PC-9 (cell line): ENCODE results near the gene CNTNAP5. TPM values are rescaled to one million over a fixed set of nuclear protein-coding genes. Genes with fewer than 3 reads are reported as not detected.

Experiments used
- BruUV-seq: library from RNA; stranded (reverse); fragments of 400-500 nt; replicated peaks from 2 replicates; lab custom pipeline; 2021; lab: Mats Ljungman, UMichigan
- CTCF ChIA-PET: fragments of 300-600 bp; sonication (Branson Sonifier 250); formaldehyde crosslinking; loops from one replicate; lab custom pipeline; 2022; ENCODE audit warnings: antibody characterized with exemption; lab: Charles Lee
- POLR2A ChIA-PET: fragments of 300-600 bp; sonication (Branson Sonifier 250); formaldehyde crosslinking; loops from one replicate; lab custom pipeline; 2022; ENCODE audit warnings: antibody characterized with exemption; ENCODE audit not compliant: unreplicated experiment; lab: Charles Lee
- DNase-seq, 2 experiments: peaks; one replicate each; pipeline versions ENCODE4 v3.0.0 to v3.0.0-alpha.2; 2015 to 2022; ENCODE audit warnings: mixed read lengths in 1 of 2
- H2AFZ ChIP-seq: fragments of 200-600 bp; sonication (generic); 2 replicates; pipeline ENCODE4 v1.8.1; 2017; ENCODE audit warnings: antibody characterized with exemption
- H3F3A ChIP-seq: fragments of 200-600 bp; sonication (generic); 2 replicates; pipeline ENCODE4 v1.8.1; 2017; ENCODE audit warnings: antibody characterized with exemption, mild to moderate bottlenecking, low read depth; ENCODE audit not compliant: insufficient read depth
- H3K27ac ChIP-seq: fragments of 200-600 bp; sonication (generic); 2 replicates; pipeline ENCODE4 v1.6.1; 2016; ENCODE audit warnings: mixed run types
- H3K27me3 ChIP-seq: fragments of 200-600 bp; sonication (generic); 2 replicates; pipeline ENCODE4 v1.6.1; 2016; ENCODE audit warnings: low read depth, mixed run types; ENCODE audit not compliant: insufficient read depth
- H3K36me3 ChIP-seq: fragments of 200-600 bp; sonication (generic); 2 replicates; pipeline ENCODE4 v1.6.1; 2016; ENCODE audit warnings: low read depth, mixed run types
- H3K4me1 ChIP-seq: fragments of 200-600 bp; sonication (generic); replicated peaks from 2 replicates; pipeline ENCODE4 v1.6.1; 2016; ENCODE audit warnings: mixed run types; ENCODE audit not compliant: insufficient read depth
- H3K4me2 ChIP-seq: fragments of 200-600 bp; sonication (generic); 2 replicates; pipeline ENCODE4 v1.6.1; 2017; ENCODE audit warnings: mixed run types
- H3K4me3 ChIP-seq: fragments of 200-600 bp; sonication (generic); 2 replicates; pipeline ENCODE4 v1.6.1; 2016; ENCODE audit warnings: mixed run types
- H3K79me2 ChIP-seq: fragments of 200-600 bp; sonication (generic); 2 replicates; pipeline ENCODE4 v1.6.1; 2017; ENCODE audit warnings: low read depth, mixed run types
- H3K9me2 ChIP-seq: fragments of 200-600 bp; sonication (generic); 2 replicates; pipeline ENCODE4 v1.8.1; 2017; ENCODE audit warnings: mild to moderate bottlenecking; ENCODE audit not compliant: insufficient read depth
- H3K9me3 ChIP-seq: fragments of 200-600 bp; sonication (generic); 2 replicates; pipeline ENCODE4 v1.8.1; 2016; ENCODE audit warnings: low read depth; ENCODE audit not compliant: insufficient read depth
- H4K20me1 ChIP-seq: fragments of 200-600 bp; sonication (generic); 2 replicates; pipeline ENCODE4 v1.8.1; 2017; ENCODE audit not compliant: insufficient read depth
- EZH2 ChIP-seq: fragments of 200-600 bp; sonication (generic); IDR thresholded peaks from 2 replicates; pipeline ENCODE4 v1.8.0; 2017; ENCODE audit warnings: antibody characterized with exemption, low read depth
- intact Hi-C: fragments of 100-400 bp; cut with micrococcal nuclease; formaldehyde crosslinking; loops from one replicate; pipeline ENCODE4 v1.10.0; 2022; ENCODE audit not compliant: unreplicated experiment
- total RNA-seq: library from RNA; stranded (reverse); gene quantifications from 2 replicates; pipeline ENCODE4 v1.2.3, GENCODE V29; 2021
- TF ChIP-seq, protein P1 (sequence below): fragments of 200-600 bp; sonication (generic); conservative IDR thresholded peaks from 2 replicates; pipeline ENCODE4 v1.6.1; 2017; ENCODE audit warnings: mixed run types, antibody characterized with exemption, mild to moderate bottlenecking, moderate library complexity

The CNTNAP5 gene
- total RNA-seq, 1 experiment from 2014 or later = not detected

DNA sequence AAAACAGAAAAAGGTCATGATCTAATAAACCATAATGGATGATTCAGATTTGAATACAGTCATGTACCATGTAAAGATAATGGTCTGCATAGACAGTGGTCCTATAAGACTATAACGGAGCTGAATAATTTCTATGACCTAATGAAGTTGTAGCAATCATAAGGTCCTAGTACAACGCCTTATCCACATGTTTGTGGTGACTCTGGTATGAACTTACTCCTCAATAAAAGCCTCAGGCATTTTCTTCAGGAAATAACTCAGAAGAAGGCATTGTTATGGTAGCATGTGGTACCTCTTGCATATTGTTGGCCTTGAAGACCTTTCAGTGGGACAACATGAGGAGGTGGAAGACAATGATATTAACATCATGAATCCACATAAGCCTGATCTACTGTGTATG lies 883.3 kb downstream of the CNTNAP5 start:
- Histone ChIP-seq H2AFZ (no peak overlapping the region), H3K27me3 (no peaks in the 10 kb centered on the region), H3K4me1 (no peaks in the 10 kb centered on the region), H3K4me3 (no peak overlapping the region), H3K27ac (no peak overlapping the region), H4K20me1 (no peaks in the 10 kb centered on the region), H3F3A (no peaks in the 10 kb centered on the region), H3K9me2 (no peaks in the 10 kb centered on the region), H3K9me3 (no peaks in the 10 kb centered on the region), H3K36me3 (no peaks in the 10 kb centered on the region), H3K4me2 (no peak overlapping the region), H3K79me2 (no peaks in the 10 kb centered on the region)
- intact Hi-C loops = no loop called here
- ChIA-PET POLR2A (no interaction called here), CTCF (no interaction called here)
- no peak for DNase-seq
- BruUV-seq = no TSS peak
- no peak for TF ChIP-seq EZH2
- TF ChIP-seq, protein P1, sequence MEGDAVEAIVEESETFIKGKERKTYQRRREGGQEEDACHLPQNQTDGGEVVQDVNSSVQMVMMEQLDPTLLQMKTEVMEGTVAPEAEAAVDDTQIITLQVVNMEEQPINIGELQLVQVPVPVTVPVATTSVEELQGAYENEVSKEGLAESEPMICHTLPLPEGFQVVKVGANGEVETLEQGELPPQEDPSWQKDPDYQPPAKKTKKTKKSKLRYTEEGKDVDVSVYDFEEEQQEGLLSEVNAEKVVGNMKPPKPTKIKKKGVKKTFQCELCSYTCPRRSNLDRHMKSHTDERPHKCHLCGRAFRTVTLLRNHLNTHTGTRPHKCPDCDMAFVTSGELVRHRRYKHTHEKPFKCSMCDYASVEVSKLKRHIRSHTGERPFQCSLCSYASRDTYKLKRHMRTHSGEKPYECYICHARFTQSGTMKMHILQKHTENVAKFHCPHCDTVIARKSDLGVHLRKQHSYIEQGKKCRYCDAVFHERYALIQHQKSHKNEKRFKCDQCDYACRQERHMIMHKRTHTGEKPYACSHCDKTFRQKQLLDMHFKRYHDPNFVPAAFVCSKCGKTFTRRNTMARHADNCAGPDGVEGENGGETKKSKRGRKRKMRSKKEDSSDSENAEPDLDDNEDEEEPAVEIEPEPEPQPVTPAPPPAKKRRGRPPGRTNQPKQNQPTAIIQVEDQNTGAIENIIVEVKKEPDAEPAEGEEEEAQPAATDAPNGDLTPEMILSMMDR = no peak

DNA sequence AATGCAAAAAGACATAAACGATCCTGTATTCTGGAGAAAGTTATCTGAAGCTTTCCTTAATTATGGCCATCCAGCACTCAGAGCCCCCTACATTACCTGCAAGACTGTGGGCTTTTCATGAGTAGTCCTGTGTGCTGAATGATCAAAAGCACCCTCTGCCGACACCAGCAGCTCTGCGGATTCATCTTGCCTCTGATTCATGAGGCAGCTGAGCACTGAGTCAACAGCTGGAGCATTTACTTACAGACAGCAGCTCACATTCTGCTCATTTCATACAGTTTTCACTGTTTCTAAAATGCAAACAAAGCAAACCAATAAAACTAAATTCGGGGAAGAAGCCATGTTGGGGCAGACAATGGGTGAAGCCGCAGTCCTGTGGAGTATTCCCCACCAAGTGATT lies 886.5 kb downstream of the CNTNAP5 start:
- H3K9me2 ChIP-seq = no peaks in the 10 kb centered on the region
- no peak overlapping the region for H3K4me2 ChIP-seq
- no peaks in the 10 kb centered on the region for H3F3A ChIP-seq
- H3K4me3 ChIP-seq = no peak overlapping the region
- no peaks in the 10 kb centered on the region for H4K20me1 ChIP-seq
- no peak overlapping the region for H3K27ac ChIP-seq
- H3K4me1 ChIP-seq = no peaks in the 10 kb centered on the region
- no TSS peak for BruUV-seq
- ChIA-PET CTCF (no interaction called here), POLR2A (no interaction called here)
- H3K9me3 ChIP-seq = no peaks in the 10 kb centered on the region
- H3K27me3 ChIP-seq = no peaks in the 10 kb centered on the region
- H3K79me2 ChIP-seq = no peaks in the 10 kb centered on the region
- H2AFZ ChIP-seq = no peak overlapping the region
- no peaks in the 10 kb centered on the region for H3K36me3 ChIP-seq
- TF ChIP-seq EZH2 = no peak
- TF ChIP-seq, protein P1 = no peak
- DNase-seq = no peak
- intact Hi-C loops = no loop called here

DNA sequence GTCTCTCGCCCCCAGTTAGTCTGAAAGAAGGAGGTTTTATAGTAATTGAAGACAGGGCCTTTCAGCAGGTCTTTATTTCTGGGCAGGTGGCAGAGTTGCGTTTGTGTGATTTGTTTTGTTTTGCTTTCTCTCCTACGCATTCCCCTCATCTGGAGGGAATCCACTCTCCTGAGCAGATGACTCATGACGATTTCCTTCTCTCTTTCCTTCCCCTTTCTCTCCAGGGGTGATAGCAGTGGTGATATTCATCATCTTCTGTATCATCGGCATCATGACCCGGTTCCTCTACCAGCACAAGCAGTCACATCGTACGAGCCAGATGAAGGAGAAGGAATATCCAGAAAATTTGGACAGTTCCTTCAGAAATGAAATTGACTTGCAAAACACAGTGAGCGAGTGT lies 888.8 kb downstream of the CNTNAP5 start:
- intact Hi-C loops = no loop called here
- no peaks in the 10 kb centered on the region for H3K27me3 ChIP-seq
- TF ChIP-seq EZH2 = no peak
- TF ChIP-seq, protein P1 = no peak
- no peak overlapping the region for H3K4me2 ChIP-seq
- POLR2A ChIA-PET = no interaction called here
- no peak overlapping the region for H2AFZ ChIP-seq
- H3K36me3 ChIP-seq = no peaks in the 10 kb centered on the region
- no peaks in the 10 kb centered on the region for H3K9me2 ChIP-seq
- H3K9me3 ChIP-seq = no peaks in the 10 kb centered on the region
- no peaks in the 10 kb centered on the region for H3F3A ChIP-seq
- H3K79me2 ChIP-seq = no peaks in the 10 kb centered on the region
- no peaks in the 10 kb centered on the region for H4K20me1 ChIP-seq
- H3K4me1 ChIP-seq = no peaks in the 10 kb centered on the region
- no peak overlapping the region for H3K27ac ChIP-seq
- BruUV-seq = no TSS peak
- CTCF ChIA-PET = no interaction called here
- no peak for DNase-seq
- no peak overlapping the region for H3K4me3 ChIP-seq
